K562 (cell line): ENCODE data around the gene OR2G2.

ENCODE experiments used
- ATF1 ChIP-seq, 2 experiments: fragments of 450-650 bp in 1 of 2; IDR thresholded peaks; 2 replicates each; pipeline ENCODE4 v1.6.1; 2016; ENCODE audit warnings: missing compliant biosample characterization in 1 of 2, missing genetic modification characterization in 1 of 2
- CBX5 ChIP-seq: IDR thresholded peaks from 2 replicates; pipeline ENCODE4 v1.6.1; 2014; ENCODE audit warnings: low read depth, borderline replicate concordance
- CHD1 ChIP-seq: fragments of 200-600 bp; sonication (generic); IDR thresholded peaks from one replicate; pipeline ENCODE4 v1.6.1; 2012; ENCODE audit warnings: mild to moderate bottlenecking, moderate library complexity, low read length, inconsistent platforms
- CREB1 ChIP-seq, 2 experiments: sonication (generic) in 1 of 2; formaldehyde crosslinking in 1 of 2; IDR thresholded peaks; 2 replicates each; pipeline versions ENCODE4 v1.6.1 to v1.8.0; 2012 to 2022; ENCODE audit warnings: inconsistent platforms in 1 of 2, mild to moderate bottlenecking in 1 of 2, missing genetic modification reagents in 1 of 2, moderate library complexity in 1 of 2
- CTCF ChIP-seq, 3 experiments: IDR thresholded peaks in 2 of 3; conservative IDR thresholded peaks in 1 of 3; 2 replicates each; pipeline ENCODE4 v1.5.1; 2011 to 2012; ENCODE audit warnings: low read length in 3 of 3, mild to moderate bottlenecking in 3 of 3, control low read depth in 2 of 3, improper control_type of control experiment in 1 of 3, inconsistent platforms in 1 of 3, low read depth in 1 of 3, mixed read lengths in 1 of 3, moderate library complexity in 1 of 3; ENCODE audit not compliant: insufficient read depth in 2 of 3
- EZH2 ChIP-seq: IDR thresholded peaks from 2 replicates; pipeline ENCODE4 v1.6.1; 2012; ENCODE audit warnings: low read depth, mild to moderate bottlenecking, inconsistent platforms, low read length, borderline replicate concordance
- PATZ1 ChIP-seq: fragments of 250-450 bp; sonication (Bioruptor Pico); IDR thresholded peaks from 2 replicates; pipeline ENCODE4 v1.5.0; 2020; ENCODE audit warnings: mild to moderate bottlenecking, borderline replicate concordance
- POLR2AphosphoS5 ChIP-seq: IDR thresholded peaks from 2 replicates; pipeline ENCODE4 v1.6.1; 2011; ENCODE audit warnings: mild to moderate bottlenecking, low read depth, low read length, moderate library complexity; ENCODE audit not compliant: control insufficient read depth, insufficient read depth
- RFX5 ChIP-seq: IDR thresholded peaks from 2 replicates; pipeline ENCODE4 v1.6.1; 2011; ENCODE audit warnings: low read depth, mild to moderate bottlenecking, improper control_type of control experiment, low read length
- ZNF274 ChIP-seq: IDR thresholded peaks from 2 replicates; pipeline ENCODE4 v1.6.1; 2011; ENCODE audit warnings: low read depth, mild to moderate bottlenecking, low read length, moderate library complexity, borderline replicate concordance
- ZNF512 ChIP-seq: IDR thresholded peaks from 2 replicates; pipeline ENCODE4 v1.6.1; 2016; ENCODE audit warnings: missing genetic modification characterization, missing compliant biosample characterization
- ZNF518B ChIP-seq: fragments of 250-450 bp; sonication (Bioruptor Pico); IDR thresholded peaks from 2 replicates; pipeline ENCODE4 v1.5.0; 2021; ENCODE audit warnings: mild to moderate bottlenecking, moderate library complexity

- TF ChIP-seq CBX5 (no peak), ZNF274 (no peak), ZNF512 (tag) (no peak), RFX5 (no peak), CREB1 (IDR thresholded peaks at IDR 0.05) (no peak), CREB1 (CRISPR knock-in tag; IDR thresholded peaks at IDR 0.05) (no peak), POLR2AphosphoS5 (no peak), ZNF518B (CRISPR knock-in tag) (no peak), CTCF (IDR thresholded peaks at IDR 0.05 in 2 of 3, conservative IDR thresholded peaks at IDR 0.05 in 1 of 3; ENCODE audit: insufficient read depth in 2 of 3, low read depth in 1 of 3, low read length in 3 of 3) (no peak), PATZ1 (CRISPR knock-in tag) (no peak), ATF1 (CRISPR knock-in tag; IDR thresholded peaks at IDR 0.05) (no peak), ATF1 (tag; IDR thresholded peaks at IDR 0.05) (no peak), EZH2 (no peak), CHD1 (no peak)
Measured at GRCh38 chr1:247548769-247549182, 39.4 kb upstream of the OR2G2 start, which contains the start of gene GCSAML.
